SKM-1 treated with dmso at 0.1 percent for 144 hours (cell line): ENCODE results near the gene PSMF1.

Source experiments
- DNase-seq: peaks from one replicate; lab custom pipeline; 2025; ENCODE audit not compliant: unreplicated experiment; lab: John Stamatoyannopoulos, UW

Gene PSMF1

DNA sequence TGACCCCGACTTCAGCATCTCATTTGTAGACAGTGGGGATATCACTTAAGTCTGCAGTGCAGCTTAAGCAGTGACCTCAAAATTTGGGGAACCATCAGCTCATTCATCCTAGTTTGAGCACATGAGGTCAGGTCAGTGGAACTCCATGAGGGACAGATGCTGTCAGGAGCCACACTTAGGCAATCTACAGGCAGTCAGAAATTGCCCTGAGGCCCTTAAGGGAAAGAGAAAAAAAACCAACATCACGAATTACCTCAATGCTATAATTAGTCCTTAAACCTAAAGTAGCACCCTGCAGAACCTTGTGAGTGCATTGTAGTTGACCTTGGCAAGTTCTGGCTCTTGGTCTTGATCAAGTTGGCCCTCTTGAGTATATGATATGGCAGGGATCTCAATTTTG lies 45.3 kb downstream of the PSMF1 start:
- no peak for DNase-seq

GRCh38 chr20:1164871-1165270 lies 46.5 kb downstream of the PSMF1 start:
- DNase-seq: no peak

DNA sequence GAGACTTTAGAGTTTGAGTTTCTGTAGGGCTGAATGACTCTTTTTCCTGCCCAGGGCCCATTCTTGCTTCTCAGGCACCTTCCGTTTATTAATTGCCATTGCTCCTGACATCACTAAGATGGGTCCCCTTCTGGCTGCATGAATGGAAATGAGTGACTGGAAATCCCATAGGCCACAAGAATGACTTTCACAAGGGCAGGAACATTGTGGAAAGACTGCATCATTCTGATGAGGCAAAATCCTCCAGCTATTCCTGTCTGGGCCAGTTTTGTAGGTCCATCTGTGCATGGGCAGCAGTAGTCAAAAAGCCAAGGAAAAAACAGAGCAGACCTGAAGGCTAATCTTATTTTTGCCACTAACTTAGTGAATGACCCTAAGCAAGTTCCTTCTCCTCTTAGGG lies 47.1 kb downstream of the PSMF1 start:
- DNase-seq: no peak

- DNase-seq: peak; percentile 23
Observed at GRCh38 chr20:1165941-1166340, 47.5 kb downstream of the PSMF1 start.

DNA sequence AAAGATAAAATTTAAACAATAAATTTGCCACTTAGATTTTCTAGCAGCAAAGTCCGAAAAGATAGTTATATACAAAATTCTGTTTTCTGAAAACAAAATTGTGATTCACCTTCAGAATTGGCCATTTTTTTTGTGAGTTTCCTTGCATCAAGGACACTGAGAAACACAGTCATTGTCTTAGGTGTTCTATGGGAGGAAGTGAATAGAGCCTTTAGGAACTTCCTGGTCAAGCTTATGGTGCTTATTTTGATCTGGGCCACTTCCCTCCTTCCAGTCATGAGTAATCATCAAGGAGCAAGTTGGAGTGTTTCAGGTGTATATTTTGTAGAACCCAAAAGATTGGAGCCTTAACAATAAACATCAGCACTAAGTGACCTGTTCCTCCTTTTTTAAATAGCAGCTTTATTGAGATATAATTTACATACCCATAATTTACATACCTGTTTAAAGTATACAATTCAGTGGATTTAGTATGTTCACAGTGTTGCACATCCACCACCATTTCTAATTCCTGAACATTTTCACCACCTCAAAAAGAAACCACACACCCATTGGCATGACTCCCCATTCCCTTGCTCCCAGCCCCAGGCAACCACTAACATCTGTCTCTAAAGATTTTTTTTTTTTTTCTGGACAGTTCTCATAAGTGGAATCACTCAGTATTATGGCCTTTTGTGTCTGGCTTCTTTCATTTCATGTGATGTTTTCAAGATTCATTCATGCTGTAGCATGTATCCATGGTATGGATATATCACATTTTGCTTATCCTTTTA lies 48.7 kb downstream of the PSMF1 start:
- DNase-seq: no peak

GRCh38 chr20:1169224-1169623 lies 50.8 kb downstream of the PSMF1 start:
- no peak for DNase-seq

- DNase-seq: no peak
Observed at GRCh38 chr20:1171461-1172093, 53.2 kb downstream of the PSMF1 start.

DNA sequence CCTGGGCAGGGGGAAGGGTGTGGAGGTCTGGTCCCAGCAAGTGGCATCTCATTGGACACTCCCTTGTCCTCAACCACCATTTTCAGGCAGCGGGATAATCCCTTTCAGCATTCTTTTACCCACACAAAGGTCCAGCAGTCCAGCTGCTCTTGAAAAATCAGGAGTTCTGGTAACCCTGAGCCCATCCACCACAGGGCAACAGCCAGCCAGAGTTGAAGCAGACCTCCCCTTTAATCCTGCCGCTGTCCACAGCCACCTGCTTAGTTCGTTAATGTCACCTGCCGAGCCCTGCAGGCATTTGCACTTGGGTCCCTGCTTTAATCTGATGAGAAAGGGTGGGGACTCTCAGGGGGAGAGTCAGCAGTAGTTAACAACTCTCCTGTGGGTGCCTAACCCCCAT lies 55.3 kb downstream of the PSMF1 start:
- no peak for DNase-seq

DNA sequence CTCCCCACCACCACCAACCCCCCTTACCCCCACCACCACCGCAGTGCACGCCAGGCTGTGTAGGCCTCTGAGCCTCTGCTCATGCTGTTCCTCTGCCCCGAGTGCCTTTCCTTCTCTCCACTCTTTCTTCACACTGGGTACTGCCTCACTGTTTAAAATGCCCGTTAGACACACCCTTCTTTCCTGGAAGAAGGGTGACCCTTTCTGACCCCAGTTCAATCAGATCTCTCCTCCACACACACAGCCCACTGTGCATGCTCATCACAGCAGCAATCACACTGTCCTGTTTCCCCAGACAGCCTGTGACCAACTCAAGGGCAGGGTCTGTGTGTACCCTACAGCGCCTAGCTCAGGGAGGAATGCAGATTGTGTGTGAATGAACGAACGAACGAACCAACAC lies 56.4 kb downstream of the PSMF1 start:
- no peak for DNase-seq

GRCh38 chr20:1177680-1178079 lies 59.3 kb downstream of the PSMF1 start:
- no peak for DNase-seq

DNA sequence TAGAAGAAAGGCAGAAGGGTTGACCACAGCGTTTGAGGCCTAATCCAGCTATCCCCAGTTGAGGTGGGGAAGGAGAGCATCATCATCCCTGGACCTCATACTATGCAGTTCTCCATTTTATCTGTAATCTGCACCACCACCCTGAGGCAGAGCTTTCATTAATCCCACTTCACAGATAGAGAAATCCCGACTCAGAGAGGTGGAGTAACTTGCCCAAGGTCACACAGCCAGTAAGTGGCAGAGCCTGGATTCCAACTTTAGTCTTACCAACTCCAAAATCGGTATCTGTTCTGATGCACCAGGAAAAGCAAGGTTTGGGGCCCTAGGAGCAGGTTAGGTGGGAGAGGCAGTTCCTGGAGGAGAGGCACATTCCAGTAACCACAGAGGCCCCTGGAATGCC lies 59.7 kb downstream of the PSMF1 start:
- no peak for DNase-seq

- no peak for DNase-seq
Observed at GRCh38 chr20:1178623-1179022, 60.2 kb downstream of the PSMF1 start.

DNA sequence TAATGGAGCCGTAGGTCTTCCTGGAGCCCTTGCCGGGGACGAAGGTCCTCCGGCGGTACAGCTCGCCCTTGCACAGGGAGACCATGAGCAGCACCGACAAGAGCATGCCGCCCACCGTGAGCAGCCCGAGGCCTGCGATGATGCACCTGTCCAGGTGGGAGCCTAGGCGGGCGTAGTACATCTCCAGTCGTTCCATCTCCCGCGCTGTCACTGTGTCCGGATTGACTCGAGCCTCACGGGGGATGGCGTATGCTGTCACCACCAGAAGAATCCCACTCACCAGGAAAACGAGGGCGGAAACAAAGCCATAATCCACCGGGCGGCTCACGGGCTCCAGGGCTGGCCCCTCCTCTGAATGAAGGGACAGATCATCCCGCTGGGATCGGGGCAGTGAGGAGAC lies 62.5 kb downstream of the PSMF1 start:
- DNase-seq: no peak

DNA sequence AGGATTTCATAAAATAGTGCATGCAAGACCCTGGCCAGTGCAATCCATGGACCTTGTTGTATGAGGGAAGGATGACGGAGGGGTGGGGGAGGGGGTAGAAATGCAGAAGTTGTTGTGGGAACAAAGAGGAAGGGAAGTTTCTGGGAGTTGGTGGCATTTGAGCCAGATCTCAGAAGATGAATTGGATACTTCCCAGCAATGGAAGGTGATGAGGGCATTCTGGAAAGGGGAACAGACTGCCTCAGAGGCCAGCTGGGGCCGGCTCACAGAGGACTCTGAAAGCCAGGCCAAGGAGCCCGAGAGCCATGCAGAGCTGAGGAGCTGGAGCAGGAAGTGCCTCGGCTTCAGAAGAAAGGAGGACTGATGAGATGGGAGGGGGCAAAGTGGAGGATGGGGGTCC lies 63.7 kb downstream of the PSMF1 start:
- no peak for DNase-seq

GRCh38 chr20:1183153-1183552 lies 64.8 kb downstream of the PSMF1 start:
- no peak for DNase-seq

DNA sequence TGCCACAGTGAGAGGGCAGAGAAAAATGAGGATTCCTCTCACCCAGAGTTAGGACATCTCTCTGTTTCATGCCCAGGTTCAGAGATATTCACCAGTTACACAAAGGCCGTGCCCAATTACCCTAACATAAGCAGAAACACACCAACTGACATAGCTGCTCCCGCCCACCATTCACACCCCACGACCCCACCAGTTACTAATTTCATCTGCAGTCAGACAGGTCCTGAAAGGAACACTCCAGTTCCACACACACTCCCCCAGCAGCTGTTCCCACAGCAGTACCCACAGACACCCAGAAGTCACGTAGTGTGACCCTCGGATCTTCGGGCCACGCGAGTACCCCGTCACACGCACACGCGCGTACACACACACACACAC lies 65.8 kb downstream of the PSMF1 start:
- DNase-seq: no peak

DNA sequence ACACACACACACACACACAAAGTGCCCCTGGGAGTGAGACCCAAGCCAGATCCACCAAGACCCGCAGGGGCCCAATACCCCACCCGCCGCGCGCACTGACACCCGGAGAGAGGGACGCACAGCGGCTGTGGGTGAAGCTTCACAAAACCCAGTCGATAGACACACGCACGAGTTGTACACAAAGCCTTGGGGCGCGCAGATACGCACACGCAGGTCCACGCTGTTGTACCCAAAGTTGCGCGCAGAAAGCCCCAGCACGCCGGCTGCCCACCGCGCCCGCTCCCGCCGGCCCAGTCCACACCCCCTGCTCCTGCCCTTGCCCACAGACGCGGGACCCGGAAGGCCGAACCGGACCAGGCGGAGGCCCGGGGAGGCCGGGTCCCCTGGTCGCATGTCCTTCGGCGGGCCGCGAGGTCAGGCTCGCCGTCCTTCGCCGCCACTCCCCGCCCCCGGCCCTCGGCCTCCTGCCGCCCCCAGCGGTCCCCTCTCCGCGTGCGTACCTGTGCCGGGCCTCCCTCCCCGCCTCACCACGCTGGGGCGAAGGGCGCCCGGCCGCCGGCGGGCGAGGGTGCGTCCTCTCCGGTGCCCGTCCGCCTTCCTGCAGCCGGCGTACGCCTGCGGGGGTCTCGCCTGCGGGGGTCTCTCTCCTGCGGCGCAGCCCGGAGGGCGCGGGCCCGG lies 66.4 kb downstream of the PSMF1 start, which contains the start of gene TMEM74B:
Gene TMEM74B (minus strand): TSS at position 344 of the 678 bp plus-strand sequence. CDS start 1,180 bp downstream, outside the sequence.
- no peak for DNase-seq

DNA sequence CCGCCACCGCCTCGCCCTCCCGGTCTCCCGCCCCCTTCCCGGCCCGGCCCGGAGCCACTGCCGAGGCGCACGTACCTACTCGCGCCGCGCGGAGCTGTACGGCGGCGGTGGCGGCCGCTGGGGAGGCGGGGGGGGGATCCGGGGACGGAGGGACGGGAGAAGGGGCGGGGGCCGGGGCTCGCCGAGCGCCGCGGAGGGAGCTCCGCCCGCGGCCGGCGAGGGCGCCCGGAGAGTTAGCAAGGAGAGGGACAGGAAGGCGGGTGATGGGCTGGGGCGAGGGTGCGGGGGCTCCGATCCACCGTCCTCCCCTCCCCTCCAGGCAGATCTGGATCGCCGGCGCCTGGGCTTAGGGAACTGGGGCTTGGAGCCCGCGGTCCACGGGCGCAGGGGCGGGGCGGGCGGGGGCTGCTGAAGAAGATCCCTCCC lies 66.9 kb downstream of the PSMF1 start:
- DNase-seq: no peak

DNA sequence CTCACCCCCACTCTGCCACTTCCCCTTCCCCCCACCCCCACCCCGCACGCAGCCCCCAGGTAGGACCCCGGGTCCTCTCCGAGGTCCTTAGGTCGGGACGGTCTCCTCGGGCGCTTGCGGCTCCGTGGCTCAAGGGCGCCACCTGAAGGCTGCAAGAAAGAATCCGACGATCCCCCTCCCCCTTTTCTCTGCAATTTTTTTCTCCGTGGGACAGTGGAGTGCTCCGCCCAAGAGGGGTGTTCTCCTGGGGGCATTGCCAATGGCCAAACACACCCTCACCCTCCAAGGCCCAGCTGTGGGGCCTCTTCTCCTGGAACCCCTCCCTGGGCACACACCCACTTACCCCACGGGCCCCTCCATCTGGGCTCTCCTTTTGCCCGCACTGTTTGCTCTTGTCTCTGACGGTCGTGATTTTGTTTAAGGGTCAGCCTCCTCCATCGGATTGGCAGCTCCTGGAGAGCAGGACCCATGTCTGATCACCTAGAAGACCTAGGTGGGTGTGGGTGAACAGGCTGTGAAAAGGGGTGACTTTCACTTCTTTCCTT lies 67.5 kb downstream of the PSMF1 start:
- DNase-seq: peak; percentile 18

GRCh38 chr20:1186367-1186991 lies 68.1 kb downstream of the PSMF1 start:
- DNase-seq: no peak

DNA sequence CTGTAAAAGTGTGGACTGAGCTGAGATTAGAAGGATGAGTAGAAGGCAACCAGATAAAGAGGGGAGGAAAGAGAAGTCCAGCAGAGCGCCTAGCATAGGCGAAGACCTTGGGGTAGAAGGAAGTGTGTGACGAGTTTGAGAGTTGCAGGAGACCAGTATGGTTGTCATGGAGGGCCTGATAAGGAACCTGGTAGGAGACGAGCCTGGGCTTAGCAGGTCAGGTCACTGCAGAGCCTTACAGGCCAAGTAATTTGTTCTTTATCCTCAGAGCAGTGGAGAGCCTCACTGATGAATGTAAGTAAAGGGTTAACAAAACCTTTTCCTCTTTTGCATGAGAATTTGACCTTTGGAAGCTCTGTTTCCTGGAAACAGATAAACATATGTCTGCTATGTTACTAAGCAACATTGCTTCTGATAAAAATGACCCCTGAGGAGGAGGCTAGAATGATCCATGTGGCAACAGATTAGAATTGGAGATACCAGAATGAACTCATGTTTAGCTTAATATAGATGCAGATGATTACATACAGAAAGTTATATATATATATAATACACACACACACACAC lies 69.3 kb downstream of the PSMF1 start:
- DNase-seq: no peak
